ENCODE measurements around the gene PAK5. TPM values are rescaled to one million over a fixed set of nuclear protein-coding genes. Genes with fewer than 3 reads are reported as not detected.

Gene PAK5
- total RNA-seq, 1 donor from 2014 or later: not detected

DNA sequence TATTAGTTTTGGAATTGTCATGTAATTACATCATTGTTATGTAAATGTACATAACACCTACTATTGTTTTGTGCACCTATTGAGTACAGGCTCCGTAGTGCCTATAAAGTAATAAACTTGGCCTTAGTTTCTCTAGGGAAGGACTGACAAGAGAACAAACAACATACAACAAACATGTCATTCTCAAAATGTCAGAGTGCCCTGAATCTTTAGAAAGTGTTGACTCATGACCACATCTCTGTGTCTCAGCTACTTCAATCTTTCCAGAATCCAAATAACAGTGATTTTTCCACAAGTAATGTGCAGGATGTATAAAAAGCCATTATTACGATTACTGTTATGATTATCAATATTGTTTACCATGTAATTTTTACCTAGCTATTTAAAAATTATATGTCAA is 307.3 kb downstream of the PAK5 start:
- intact Hi-C loops (cut with DNase I): no loop called here
- Histone ChIP-seq H3K4me1 (no peaks in the 10 kb centered on the region), H3K4me3 (no peak overlapping the region), H3K27ac (no peak overlapping the region), H3K36me3 (no peaks in the 10 kb centered on the region), H3K27me3 (no peaks in the 10 kb centered on the region), H3K9me3 (no peaks in the 10 kb centered on the region)
- no peak for DNase-seq (ENCODE audit: low spot score in 2 of 2)
- TF ChIP-seq CTCF (IDR thresholded peaks at IDR 0.05): no peak

DNA sequence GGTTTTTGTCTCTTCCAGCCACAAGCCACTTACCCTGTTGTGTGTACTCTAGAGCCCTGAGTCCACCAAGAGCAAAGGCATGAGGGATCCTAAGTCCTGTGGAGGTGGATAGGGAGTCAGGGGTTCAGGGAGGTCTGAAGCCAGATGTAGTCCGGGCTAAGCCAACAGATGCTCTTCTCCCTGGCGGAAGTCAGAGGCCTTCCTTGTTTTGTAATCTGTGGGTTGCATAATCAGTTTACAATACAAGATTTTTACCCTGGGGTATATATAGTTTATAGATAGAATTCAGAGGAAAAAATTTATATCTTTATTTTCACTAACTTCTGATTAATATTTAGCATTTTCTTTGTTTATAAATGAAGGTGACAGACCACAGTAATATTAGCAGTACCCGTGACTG is 315.2 kb downstream of the PAK5 start:
- Histone ChIP-seq H3K9me3 (no peaks in the 10 kb centered on the region), H3K4me1 (no peaks in the 10 kb centered on the region), H3K4me3 (no peak overlapping the region), H3K27me3 (no peaks in the 10 kb centered on the region), H3K36me3 (no peaks in the 10 kb centered on the region), H3K27ac (no peak overlapping the region)
- no peak for DNase-seq (ENCODE audit: low spot score in 2 of 2)
- intact Hi-C loops (cut with DNase I): no loop called here
- TF ChIP-seq CTCF (IDR thresholded peaks at IDR 0.05): no peak

GRCh38 chr20:9520086-9520485 is 318.8 kb downstream of the PAK5 start:
- DNase-seq (ENCODE audit: low spot score in 2 of 2): no peak
- Histone ChIP-seq H3K27ac (no peak overlapping the region), H3K4me1 (peaks cover 0 to 5% of the 10 kb centered on the region in 2 donors), H3K9me3 (no peaks in the 10 kb centered on the region), H3K36me3 (no peaks in the 10 kb centered on the region), H3K4me3 (no peak overlapping the region), H3K27me3 (no peaks in the 10 kb centered on the region)
- intact Hi-C loops (cut with DNase I): no loop called here
- no peak for TF ChIP-seq CTCF (IDR thresholded peaks at IDR 0.05)

DNA sequence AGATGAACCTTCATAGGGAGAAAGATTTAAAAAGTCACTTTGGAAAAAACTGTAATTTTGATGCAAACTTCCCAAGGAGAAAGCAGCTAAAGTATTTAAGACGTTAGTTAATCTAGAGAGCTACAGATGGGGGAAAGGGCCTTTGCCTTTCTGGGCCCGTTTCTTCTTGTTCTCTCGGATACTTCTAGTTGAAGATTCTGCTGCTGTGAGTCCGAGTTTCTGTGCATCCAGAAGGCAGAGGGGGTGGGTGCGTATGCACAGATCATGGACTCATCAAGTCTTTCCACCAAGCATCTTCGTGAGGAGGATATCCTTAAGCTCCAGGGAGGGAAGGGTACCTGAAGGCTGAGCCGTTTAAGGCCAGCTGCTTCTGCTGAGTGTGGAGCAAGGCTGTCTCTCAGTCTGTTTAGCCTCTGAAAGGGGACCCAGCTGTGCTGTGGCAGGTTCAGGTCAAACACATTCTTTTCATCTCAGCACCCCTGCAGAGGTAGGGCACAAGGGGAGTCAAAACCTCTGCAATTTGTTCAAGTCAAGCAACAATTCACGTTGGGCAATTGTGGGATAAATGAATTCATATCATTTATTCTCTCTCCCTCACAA is 320.2 kb downstream of the PAK5 start:
- H3K9me3 ChIP-seq: no peaks in the 10 kb centered on the region
- no peak overlapping the region for H3K4me3 ChIP-seq
- no peak for DNase-seq (ENCODE audit: low spot score in 2 of 2)
- H3K27ac ChIP-seq: no peak overlapping the region
- peaks cover 3 to 11% of the 10 kb centered on the region in 2 donors for H3K4me1 ChIP-seq
- H3K36me3 ChIP-seq: no peaks in the 10 kb centered on the region
- H3K27me3 ChIP-seq: no peaks in the 10 kb centered on the region
- no peak for TF ChIP-seq CTCF (IDR thresholded peaks at IDR 0.05)
- intact Hi-C loops (cut with DNase I): no loop called here

GRCh38 chr20:9517297-9518162 is 321.3 kb downstream of the PAK5 start:
- Histone ChIP-seq H3K27ac (no peak overlapping the region), H3K27me3 (no peaks in the 10 kb centered on the region), H3K9me3 (no peaks in the 10 kb centered on the region), H3K4me3 (no peak overlapping the region), H3K4me1 (peaks cover 3 to 11% of the 10 kb centered on the region in 2 donors), H3K36me3 (no peaks in the 10 kb centered on the region)
- no peak for TF ChIP-seq CTCF (IDR thresholded peaks at IDR 0.05)
- intact Hi-C loops (cut with DNase I): no loop called here
- no peak for DNase-seq (ENCODE audit: low spot score in 2 of 2)
